Trophoblast cell (in vitro differentiated cells and primary cell): Measurements from ENCODE around the gene CCN6.
"Not testable (repeated sequence)": the region's sequence is repeated elsewhere in the genome, so short reads cannot be mapped to it uniquely, and the experiment has no call there.

Source experiments
- DNase-seq, 2 donors: peaks; one replicate each; pipeline ENCODE4 v3.0.0-alpha.2; 2016
- H2AFZ ChIP-seq: 2 replicates; pipeline ENCODE4 v1.6.1; 2013; ENCODE audit warnings: low read length, moderate library complexity, mild to moderate bottlenecking; ENCODE audit not compliant: insufficient read depth, poor library complexity
- H2AK5ac ChIP-seq: 2 replicates; pipeline ENCODE4 v1.6.1; 2013; ENCODE audit warnings: mild to moderate bottlenecking, low read length
- H2BK120ac ChIP-seq: 2 replicates; pipeline ENCODE4 v1.6.1; 2013; ENCODE audit warnings: low read length, mild to moderate bottlenecking, moderate library complexity; ENCODE audit not compliant: insufficient read depth, poor library complexity
- H2BK12ac ChIP-seq: 2 replicates; pipeline ENCODE4 v1.6.1; 2013; ENCODE audit warnings: mild to moderate bottlenecking, low read length, moderate library complexity
- H2BK5ac ChIP-seq: 2 replicates; pipeline ENCODE4 v1.6.1; 2013; ENCODE audit warnings: low read length, low read depth, moderate library complexity, mild to moderate bottlenecking; ENCODE audit not compliant: poor library complexity
- H3K14ac ChIP-seq: 2 replicates; pipeline ENCODE4 v1.6.1; 2013; ENCODE audit warnings: mild to moderate bottlenecking, low read length
- H3K18ac ChIP-seq: 2 replicates; pipeline ENCODE4 v1.6.1; 2013; ENCODE audit warnings: mild to moderate bottlenecking, low read length
- H3K23ac ChIP-seq: 2 replicates; pipeline ENCODE4 v1.6.1; 2013; ENCODE audit warnings: low read length
- H3K27ac ChIP-seq: 2 replicates; pipeline ENCODE4 v1.5.1; 2013; ENCODE audit warnings: low read depth, mild to moderate bottlenecking, inconsistent platforms, low read length, moderate library complexity
- H3K27me3 ChIP-seq: 2 replicates; pipeline ENCODE4 v1.6.1; 2013; ENCODE audit warnings: inconsistent platforms, mild to moderate bottlenecking, low read length, moderate library complexity; ENCODE audit not compliant: insufficient read depth
- H3K36me3 ChIP-seq, 2 experiments: 1 replicate in 1 of 2; 2 replicates in 1 of 2; pipeline ENCODE4 v1.6.1; 2013; ENCODE audit warnings: low read length in 2 of 2, mild to moderate bottlenecking in 2 of 2, moderate library complexity in 1 of 2; ENCODE audit not compliant: insufficient read depth in 2 of 2, control insufficient read depth in 1 of 2
- H3K4ac ChIP-seq: 2 replicates; pipeline ENCODE4 v1.6.1; 2013; ENCODE audit warnings: low read depth, mild to moderate bottlenecking, low read length, moderate library complexity
- H3K4me1 ChIP-seq, 2 experiments: 1 replicate in 1 of 2; 2 replicates in 1 of 2; pipeline ENCODE4 v1.6.1; 2013; ENCODE audit warnings: low read length in 2 of 2, mild to moderate bottlenecking in 2 of 2, moderate library complexity in 1 of 2; ENCODE audit not compliant: insufficient read depth in 2 of 2, control insufficient read depth in 1 of 2
- H3K4me2 ChIP-seq: 2 replicates; pipeline ENCODE4 v1.6.1; 2013; ENCODE audit warnings: inconsistent platforms, mild to moderate bottlenecking, low read length, moderate library complexity
- H3K4me3 ChIP-seq: 2 replicates; pipeline ENCODE4 v1.5.1; 2013; ENCODE audit warnings: mild to moderate bottlenecking, low read depth, low read length, inconsistent platforms
- H3K79me1 ChIP-seq: one replicate; pipeline ENCODE4 v1.6.1; 2013; ENCODE audit warnings: low read length
- H3K79me2 ChIP-seq: 2 replicates; pipeline ENCODE4 v1.6.1; 2013; ENCODE audit warnings: low read length, mild to moderate bottlenecking; ENCODE audit not compliant: control insufficient read depth, insufficient read depth, poor library complexity
- H3K9ac ChIP-seq: 2 replicates; pipeline ENCODE4 v1.6.1; 2013; ENCODE audit warnings: mild to moderate bottlenecking, low read length
- H3K9me3 ChIP-seq: 2 replicates; pipeline ENCODE4 v1.6.1; 2013; ENCODE audit warnings: low read depth, mild to moderate bottlenecking, control low read depth, inconsistent platforms, low read length; ENCODE audit not compliant: insufficient read depth
- H4K12ac ChIP-seq: 2 replicates; pipeline ENCODE4 v1.6.1; 2013; ENCODE audit warnings: low read depth, mild to moderate bottlenecking, low read length, moderate library complexity
- H4K8ac ChIP-seq: 2 replicates; pipeline ENCODE4 v1.6.1; 2013; ENCODE audit warnings: low read depth, mild to moderate bottlenecking, low read length, moderate library complexity
- H4K91ac ChIP-seq: one replicate; pipeline ENCODE4 v1.6.1; 2013; ENCODE audit warnings: low read depth, mild to moderate bottlenecking, low read length, moderate library complexity
- WGBS: extraction: QIAGEN DNeasy Blood & Tissue Kit; methylation state at CpG from one replicate; pipeline ENCODE4 v1.1.7; 2013; ENCODE audit warnings: missing lambda C conversion rate; ENCODE audit not compliant: insufficient read length, insufficient coverage; ENCODE audit errors: extremely low coverage; 5-methylcytosine and 5-hydroxymethylcytosine counted together

CCN6 gene

DNA sequence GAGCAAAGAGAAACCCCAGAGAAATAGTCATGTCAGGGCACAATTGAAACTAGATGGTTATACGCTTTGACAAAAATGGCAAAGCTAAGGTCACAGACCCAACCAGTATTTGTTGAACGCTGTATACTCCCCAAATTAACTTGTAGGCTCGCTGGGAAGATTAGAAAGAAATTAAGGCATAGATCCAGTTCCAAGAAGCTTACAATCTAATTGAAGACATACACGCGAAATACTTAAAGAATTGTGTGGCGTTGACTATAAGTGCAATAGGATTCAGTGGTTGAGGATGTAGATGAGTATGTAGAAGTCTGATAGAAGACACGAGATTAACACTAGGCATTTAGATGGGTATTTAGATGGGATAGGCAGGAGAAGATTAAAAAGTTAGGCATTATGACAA, 34.0 kb downstream of the CCN6 start:
- no peak overlapping the region for H3K18ac ChIP-seq
- H3K23ac ChIP-seq: no peak overlapping the region

DNA sequence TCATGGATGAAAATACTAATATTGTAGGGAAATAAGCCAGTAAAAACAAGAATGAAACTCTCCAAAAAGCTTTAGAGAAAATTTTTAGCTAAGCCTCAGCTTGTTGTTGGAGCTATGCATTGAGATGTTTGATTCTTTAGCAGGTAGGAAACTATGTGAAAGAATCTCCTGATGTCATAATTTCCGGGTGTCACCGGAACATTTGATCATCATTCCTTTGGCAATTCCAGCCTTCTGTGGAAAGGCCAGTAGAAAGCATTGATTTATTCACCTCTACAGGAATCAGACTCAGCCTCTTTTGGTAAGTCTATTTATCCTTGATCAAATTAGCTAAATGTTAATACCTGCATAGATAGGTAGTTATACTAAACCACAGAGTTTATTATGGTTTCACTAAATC, 43.0 kb downstream of the CCN6 start:
- WGBS: no CpG with 5 or more reads among the region's 2 CpGs
- Histone ChIP-seq H3K4me1 (no peaks in the 10 kb centered on the region), H3K4ac (no peak overlapping the region), H3K23ac (no peak overlapping the region), H3K9ac (no peak overlapping the region), H3K18ac (no peak overlapping the region), H4K12ac (no peak overlapping the region), H2BK120ac (no peak overlapping the region), H2AFZ (no peak overlapping the region), H2BK5ac (no peak overlapping the region), H3K4me2 (no peak overlapping the region), H2AK5ac (no peak overlapping the region), H3K79me1 (no peaks in the 10 kb centered on the region), H3K14ac (no peak overlapping the region), H3K27me3 (no peaks in the 10 kb centered on the region), H4K91ac (no peak overlapping the region), H3K9me3 (no peaks in the 10 kb centered on the region), H4K8ac (no peak overlapping the region), H2BK12ac (no peak overlapping the region), H3K4me3 (no peak overlapping the region), H3K79me2 (no peaks in the 10 kb centered on the region), H3K27ac (no peak overlapping the region), H3K36me3 (no peaks in the 10 kb centered on the region)
- no peak for DNase-seq

More for the DNA sequence above, 34.0 kb downstream of the CCN6 start:
- H4K8ac ChIP-seq: no peak overlapping the region
- H2AK5ac ChIP-seq: no peak overlapping the region
- no peaks in the 10 kb centered on the region for H3K4me1 ChIP-seq
- H3K27ac ChIP-seq: no peak overlapping the region
- WGBS: no CpG with 5 or more reads among the region's 7 CpGs
- H3K79me2 ChIP-seq: no peaks in the 10 kb centered on the region
- peak in 1 of 2 donors; percentile 23 for DNase-seq
- H3K9ac ChIP-seq: no peak overlapping the region
- H3K4ac ChIP-seq: no peak overlapping the region
- H3K14ac ChIP-seq: no peak overlapping the region
- no peak overlapping the region for H4K91ac ChIP-seq
- H2AFZ ChIP-seq: peak overlapping the region; percentile 50
- H3K4me2 ChIP-seq: peak overlapping the region; percentile 73
- H3K4me3 ChIP-seq: no peak overlapping the region
- no peak overlapping the region for H4K12ac ChIP-seq
- H3K9me3 ChIP-seq: no peaks in the 10 kb centered on the region
- no peaks in the 10 kb centered on the region for H3K36me3 ChIP-seq
- no peaks in the 10 kb centered on the region for H3K27me3 ChIP-seq
- no peak overlapping the region for H2BK5ac ChIP-seq
- H2BK12ac ChIP-seq: no peak overlapping the region
- H3K79me1 ChIP-seq: no peaks in the 10 kb centered on the region
- H2BK120ac ChIP-seq: no peak overlapping the region

DNA sequence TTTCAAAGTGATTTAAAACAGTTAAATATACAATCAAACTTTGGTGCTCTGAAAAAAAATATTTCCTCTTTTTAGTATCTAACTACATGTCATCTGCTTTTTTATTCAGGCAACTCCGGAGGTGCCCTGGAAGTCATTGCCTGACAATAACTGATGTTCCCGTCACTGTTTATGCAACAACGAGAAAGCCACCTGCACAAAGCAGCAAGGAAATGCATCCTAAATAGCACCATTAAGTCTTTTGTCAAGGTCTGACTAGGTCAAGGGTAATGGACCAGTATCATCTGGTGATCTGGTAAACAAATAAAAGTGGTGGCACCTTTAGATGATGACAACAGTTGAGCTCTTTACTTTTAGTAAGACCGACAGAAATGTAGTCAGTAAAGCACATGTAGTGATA, 46.7 kb downstream of the CCN6 start:
- no peak overlapping the region for H3K4ac ChIP-seq
- DNase-seq: no peak
- WGBS: no CpG with 5 or more reads among the region's 4 CpGs
- H3K9ac ChIP-seq: no peak overlapping the region
- no peak overlapping the region for H2BK5ac ChIP-seq
- H3K18ac ChIP-seq: no peak overlapping the region
- H4K12ac ChIP-seq: no peak overlapping the region
- H2BK12ac ChIP-seq: no peak overlapping the region
- no peak overlapping the region for H3K27ac ChIP-seq
- no peak overlapping the region for H4K8ac ChIP-seq
- no peak overlapping the region for H2AFZ ChIP-seq
- no peak overlapping the region for H2BK120ac ChIP-seq
- no peaks in the 10 kb centered on the region for H3K9me3 ChIP-seq
- H3K4me3 ChIP-seq: no peak overlapping the region
- no peaks in the 10 kb centered on the region for H3K79me2 ChIP-seq
- H2AK5ac ChIP-seq: no peak overlapping the region
- no peak overlapping the region for H3K4me2 ChIP-seq
- no peak overlapping the region for H3K14ac ChIP-seq
- H3K36me3 ChIP-seq: no peaks in the 10 kb centered on the region
- H3K27me3 ChIP-seq: no peaks in the 10 kb centered on the region
- no peak overlapping the region for H4K91ac ChIP-seq
- H3K4me1 ChIP-seq: no peaks in the 10 kb centered on the region
- H3K23ac ChIP-seq: no peak overlapping the region
- H3K79me1 ChIP-seq: no peaks in the 10 kb centered on the region

DNA sequence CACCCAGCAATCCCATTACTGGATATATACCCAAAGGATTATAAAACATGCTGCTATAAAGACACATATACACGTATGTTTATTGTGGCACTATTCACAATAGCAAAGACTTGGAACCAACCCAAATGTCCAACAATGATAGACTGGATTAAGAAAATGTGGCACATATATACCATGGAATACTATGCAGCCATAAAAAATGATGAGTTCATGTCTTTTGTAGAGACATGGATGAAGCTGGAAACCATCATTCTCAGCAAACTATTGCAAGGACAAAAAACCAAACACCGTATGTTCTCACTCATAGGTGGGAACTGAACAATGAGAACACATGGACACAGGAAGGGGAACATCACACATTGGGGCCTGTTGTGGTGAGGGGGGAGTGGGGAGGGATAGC, 52.1 kb downstream of the CCN6 start:
- not testable (repeated sequence) for H3K4me2 ChIP-seq, H3K4me3 ChIP-seq, H2AK5ac ChIP-seq, H4K12ac ChIP-seq, H3K9ac ChIP-seq, H3K79me1 ChIP-seq, H3K36me3 ChIP-seq, H2AFZ ChIP-seq, H3K27me3 ChIP-seq, H3K27ac ChIP-seq, H3K79me2 ChIP-seq, H2BK12ac ChIP-seq, H2BK5ac ChIP-seq, H3K18ac ChIP-seq, H4K91ac ChIP-seq, H3K4ac ChIP-seq, H4K8ac ChIP-seq, DNase-seq, H3K23ac ChIP-seq, H3K14ac ChIP-seq, H3K4me1 ChIP-seq, H2BK120ac ChIP-seq, H3K9me3 ChIP-seq
- no CpG with 5 or more reads among the region's 2 CpGs for WGBS
